DOHH2 (cell line): ENCODE results near the gene MBD2.

Experiments used
- EZH2phosphoT487 ChIP-seq: fragments of 200-600 bp; sonication (generic); IDR thresholded peaks from 2 replicates; pipeline ENCODE4 v1.6.1; 2017; ENCODE audit warnings: borderline replicate concordance, mild to moderate bottlenecking, antibody characterized with exemption, low read length, moderate library complexity, mixed read lengths
- TF ChIP-seq, protein P1 (sequence below): fragments of 200-600 bp; sonication (generic); IDR thresholded peaks from one replicate; pipeline ENCODE4 v1.5.1; 2014; ENCODE audit warnings: antibody characterized with exemption, mild to moderate bottlenecking, low read depth, low read length; ENCODE audit not compliant: poor library complexity, severe bottlenecking

GRCh38 chr18:54112356-54112755 lies 112.1 kb downstream of the MBD2 start:
- no peak for TF ChIP-seq EZH2phosphoT487
- TF ChIP-seq, protein P1, sequence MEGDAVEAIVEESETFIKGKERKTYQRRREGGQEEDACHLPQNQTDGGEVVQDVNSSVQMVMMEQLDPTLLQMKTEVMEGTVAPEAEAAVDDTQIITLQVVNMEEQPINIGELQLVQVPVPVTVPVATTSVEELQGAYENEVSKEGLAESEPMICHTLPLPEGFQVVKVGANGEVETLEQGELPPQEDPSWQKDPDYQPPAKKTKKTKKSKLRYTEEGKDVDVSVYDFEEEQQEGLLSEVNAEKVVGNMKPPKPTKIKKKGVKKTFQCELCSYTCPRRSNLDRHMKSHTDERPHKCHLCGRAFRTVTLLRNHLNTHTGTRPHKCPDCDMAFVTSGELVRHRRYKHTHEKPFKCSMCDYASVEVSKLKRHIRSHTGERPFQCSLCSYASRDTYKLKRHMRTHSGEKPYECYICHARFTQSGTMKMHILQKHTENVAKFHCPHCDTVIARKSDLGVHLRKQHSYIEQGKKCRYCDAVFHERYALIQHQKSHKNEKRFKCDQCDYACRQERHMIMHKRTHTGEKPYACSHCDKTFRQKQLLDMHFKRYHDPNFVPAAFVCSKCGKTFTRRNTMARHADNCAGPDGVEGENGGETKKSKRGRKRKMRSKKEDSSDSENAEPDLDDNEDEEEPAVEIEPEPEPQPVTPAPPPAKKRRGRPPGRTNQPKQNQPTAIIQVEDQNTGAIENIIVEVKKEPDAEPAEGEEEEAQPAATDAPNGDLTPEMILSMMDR, result no peak
